ENCODE measurements around the gene C1orf53. TPM values are rescaled to one million over a fixed set of nuclear protein-coding genes. Genes with fewer than 3 reads are reported as not detected.

The C1orf53 gene
- total RNA-seq, 1 donor from 2014 or later, result 3.1 TPM

- DNase-seq (ENCODE audit: extremely low read depth, low read depth, low spot score), result no peak
Measured at GRCh38 chr1:197954718-197955418, 52.4 kb downstream of the C1orf53 start.

GRCh38 chr1:197955486-197956394 is 53.3 kb downstream of the C1orf53 start:
- DNase-seq (ENCODE audit: extremely low read depth, low read depth, low spot score), result no peak

Other genes with a start within 250 kb of the C1orf53 start
- 2.4 and 8.2 TPM in 2 replicates for gene DENND1B, start 127.2 kb upstream of the C1orf53 start, total RNA-seq
- not detected in 2 replicates for gene LHX9, start 14.7 kb downstream of the C1orf53 start, total RNA-seq